Neural progenitor cell (in vitro differentiated cells): ENCODE data around the gene NIN. TPM values are rescaled to one million over a fixed set of nuclear protein-coding genes. Genes with fewer than 3 reads are reported as not detected.

Source experiments
- DNase-seq: peaks from one replicate; pipeline ENCODE4 v3.0.0-alpha.2; 2016; ENCODE audit warnings: low spot score
- H2AFZ ChIP-seq: fragments of 200-600 bp; sonication (generic); replicated peaks from 2 replicates; pipeline ENCODE4 v1.6.1; 2016; ENCODE audit warnings: antibody characterized with exemption
- H3F3A ChIP-seq: fragments of 200-600 bp; sonication (generic); 2 replicates; pipeline ENCODE4 v1.6.1; 2016; ENCODE audit warnings: antibody characterized with exemption, low read depth
- H3K27ac ChIP-seq: fragments of 200-600 bp; sonication (generic); 2 replicates; pipeline ENCODE4 v1.5.1; 2016; ENCODE audit warnings: mild to moderate bottlenecking
- H3K27me3 ChIP-seq: fragments of 200-600 bp; sonication (generic); 2 replicates; pipeline ENCODE4 v1.6.1; 2016; ENCODE audit warnings: mild to moderate bottlenecking, moderate library complexity
- H3K36me3 ChIP-seq: fragments of 200-600 bp; sonication (generic); 2 replicates; pipeline ENCODE4 v1.5.1; 2016
- H3K4me1 ChIP-seq: fragments of 200-600 bp; sonication (generic); 2 replicates; pipeline ENCODE4 v1.6.1; 2016; ENCODE audit warnings: mixed run types
- H3K4me2 ChIP-seq: fragments of 200-600 bp; sonication (generic); 2 replicates; pipeline ENCODE4 v1.6.1; 2016
- H3K4me3 ChIP-seq: fragments of 200-600 bp; sonication (generic); 2 replicates; pipeline ENCODE4 v1.5.1; 2016
- H3K79me2 ChIP-seq: fragments of 200-600 bp; sonication (generic); 2 replicates; pipeline ENCODE4 v1.6.1; 2016; ENCODE audit warnings: low read depth
- H3K9ac ChIP-seq: fragments of 200-600 bp; sonication (generic); 2 replicates; pipeline ENCODE4 v1.6.1; 2016
- H3K9me3 ChIP-seq: fragments of 200-600 bp; sonication (generic); 2 replicates; pipeline ENCODE4 v1.5.1; 2016; ENCODE audit warnings: low read depth
- H4K20me1 ChIP-seq: fragments of 200-600 bp; sonication (generic); 2 replicates; pipeline ENCODE4 v1.6.1; 2016; ENCODE audit warnings: low read depth
- H3K27ac Mint-ChIP-seq: 3 replicates; pipeline ENCODE4 v1.8.0; 2021; ENCODE audit warnings: mixed read lengths
- H3K27me3 Mint-ChIP-seq: 2 replicates; pipeline ENCODE4 v1.8.0; 2022; ENCODE audit warnings: low read depth, mild to moderate bottlenecking, inconsistent platforms, moderate library complexity, mixed read lengths; ENCODE audit not compliant: insufficient read depth
- H3K36me3 Mint-ChIP-seq: 3 replicates; pipeline ENCODE4 v1.8.0; 2021; ENCODE audit warnings: mixed read lengths
- H3K4me1 Mint-ChIP-seq: 3 replicates; pipeline ENCODE4 v1.8.0; 2021; ENCODE audit warnings: mixed read lengths
- H3K4me3 Mint-ChIP-seq: 3 replicates; pipeline ENCODE4 v1.8.0; 2021; ENCODE audit warnings: mild to moderate bottlenecking, moderate library complexity, mixed read lengths
- H3K9me3 Mint-ChIP-seq: 3 replicates; pipeline ENCODE4 v1.8.0; 2020; ENCODE audit warnings: mixed read lengths
- CTCF ChIP-seq: fragments of 200-600 bp; sonication (generic); IDR thresholded peaks from 2 replicates; pipeline ENCODE4 v1.5.1; 2017; ENCODE audit warnings: antibody characterized with exemption, mild to moderate bottlenecking
- EZH2 ChIP-seq: fragments of 200-600 bp; sonication (generic); IDR thresholded peaks from 2 replicates; pipeline ENCODE4 v1.6.1; 2017; ENCODE audit warnings: antibody characterized with exemption, mild to moderate bottlenecking, moderate library complexity
- EZH2phosphoT487 ChIP-seq: fragments of 200-600 bp; sonication (generic); IDR thresholded peaks from 2 replicates; pipeline ENCODE4 v1.6.1; 2017; ENCODE audit warnings: antibody characterized with exemption
- total RNA-seq: library from RNA; depleted of rRNA; stranded (reverse); fragments of >200 nt; gene quantifications from 2 replicates; pipeline ENCODE4 v1.2.3, GENCODE V29; 2015; ENCODE audit warnings: low replicate concordance

NIN gene
- total RNA-seq, 1 donor from 2014 or later: 49.0 TPM

DNA sequence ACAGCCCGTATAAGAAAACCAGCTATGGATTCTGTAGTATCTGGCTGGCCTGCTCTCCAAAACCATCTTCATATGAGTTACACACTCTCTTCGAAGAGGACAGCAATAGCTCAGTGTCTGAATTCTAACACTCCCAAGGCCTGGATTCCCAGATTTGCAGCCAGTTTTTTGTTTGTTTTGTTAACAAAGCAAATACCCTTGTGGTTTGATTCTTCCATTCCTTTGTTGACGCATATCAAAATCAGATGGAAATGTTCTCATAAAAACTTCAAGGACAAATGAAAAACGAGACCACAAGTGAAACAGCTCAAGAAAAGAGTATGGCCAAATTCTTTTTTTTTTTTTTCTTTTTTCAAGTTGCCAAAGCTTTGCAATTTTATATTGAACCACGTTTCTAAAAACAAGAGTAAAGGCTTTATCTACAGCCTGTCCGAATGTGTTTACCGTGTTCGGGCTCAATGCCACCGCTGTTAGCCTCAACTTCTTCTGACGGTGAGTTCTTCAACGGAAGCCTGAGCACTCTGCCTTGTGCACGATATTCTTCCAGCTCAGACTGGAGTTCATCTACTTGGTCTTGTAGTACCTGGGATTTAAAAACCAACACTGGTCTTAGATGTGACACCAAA, 67.5 kb downstream of the NIN start:
- H3K9ac ChIP-seq: no peak overlapping the region

GRCh38 chr14:50762931-50763300, 68.0 kb downstream of the NIN start:
- no peaks in the 10 kb centered on the region for H3K27me3 Mint-ChIP-seq
- Histone ChIP-seq H3K9me3 (no peaks in the 10 kb centered on the region), H3K9ac (no peak overlapping the region), H3K79me2 (no peaks in the 10 kb centered on the region), H3F3A (no peaks in the 10 kb centered on the region), H3K27me3 (no peaks in the 10 kb centered on the region), H4K20me1 (no peaks in the 10 kb centered on the region), H2AFZ (no peak overlapping the region), H3K27ac (no peak overlapping the region), H3K4me1 (no peaks in the 10 kb centered on the region), H3K36me3 (peaks cover 18% of the 10 kb centered on the region), H3K4me3 (no peak overlapping the region), H3K4me2 (no peak overlapping the region)
- no peak overlapping the region for H3K4me3 Mint-ChIP-seq
- no peak for DNase-seq
- peaks cover 59% of the 10 kb centered on the region for H3K36me3 Mint-ChIP-seq
- TF ChIP-seq CTCF (no peak), EZH2 (no peak), EZH2phosphoT487 (no peak)
- no peaks in the 10 kb centered on the region for H3K4me1 Mint-ChIP-seq
- no peak overlapping the region for H3K27ac Mint-ChIP-seq
- H3K9me3 Mint-ChIP-seq: no peaks in the 10 kb centered on the region

More for the DNA sequence above, 67.5 kb downstream of the NIN start:
- H3K36me3 ChIP-seq: peaks cover 18% of the 10 kb centered on the region
- H3K27ac ChIP-seq: no peak overlapping the region
- TF ChIP-seq EZH2phosphoT487 (no peak), CTCF (no peak), EZH2 (no peak)
- H3K4me3 ChIP-seq: no peak overlapping the region
- no peak for DNase-seq
- H3K27ac Mint-ChIP-seq: no peak overlapping the region
- H3K4me1 ChIP-seq: no peaks in the 10 kb centered on the region
- H3K9me3 ChIP-seq: no peaks in the 10 kb centered on the region
- H3K27me3 Mint-ChIP-seq: no peaks in the 10 kb centered on the region
- H3K4me1 Mint-ChIP-seq: no peaks in the 10 kb centered on the region
- peaks cover 64% of the 10 kb centered on the region for H3K36me3 Mint-ChIP-seq
- H3K4me2 ChIP-seq: no peak overlapping the region
- no peaks in the 10 kb centered on the region for H3K27me3 ChIP-seq
- no peak overlapping the region for H2AFZ ChIP-seq
- no peaks in the 10 kb centered on the region for H3K79me2 ChIP-seq
- H3F3A ChIP-seq: no peaks in the 10 kb centered on the region
- no peak overlapping the region for H3K4me3 Mint-ChIP-seq
- no peaks in the 10 kb centered on the region for H4K20me1 ChIP-seq
- no peaks in the 10 kb centered on the region for H3K9me3 Mint-ChIP-seq

DNA sequence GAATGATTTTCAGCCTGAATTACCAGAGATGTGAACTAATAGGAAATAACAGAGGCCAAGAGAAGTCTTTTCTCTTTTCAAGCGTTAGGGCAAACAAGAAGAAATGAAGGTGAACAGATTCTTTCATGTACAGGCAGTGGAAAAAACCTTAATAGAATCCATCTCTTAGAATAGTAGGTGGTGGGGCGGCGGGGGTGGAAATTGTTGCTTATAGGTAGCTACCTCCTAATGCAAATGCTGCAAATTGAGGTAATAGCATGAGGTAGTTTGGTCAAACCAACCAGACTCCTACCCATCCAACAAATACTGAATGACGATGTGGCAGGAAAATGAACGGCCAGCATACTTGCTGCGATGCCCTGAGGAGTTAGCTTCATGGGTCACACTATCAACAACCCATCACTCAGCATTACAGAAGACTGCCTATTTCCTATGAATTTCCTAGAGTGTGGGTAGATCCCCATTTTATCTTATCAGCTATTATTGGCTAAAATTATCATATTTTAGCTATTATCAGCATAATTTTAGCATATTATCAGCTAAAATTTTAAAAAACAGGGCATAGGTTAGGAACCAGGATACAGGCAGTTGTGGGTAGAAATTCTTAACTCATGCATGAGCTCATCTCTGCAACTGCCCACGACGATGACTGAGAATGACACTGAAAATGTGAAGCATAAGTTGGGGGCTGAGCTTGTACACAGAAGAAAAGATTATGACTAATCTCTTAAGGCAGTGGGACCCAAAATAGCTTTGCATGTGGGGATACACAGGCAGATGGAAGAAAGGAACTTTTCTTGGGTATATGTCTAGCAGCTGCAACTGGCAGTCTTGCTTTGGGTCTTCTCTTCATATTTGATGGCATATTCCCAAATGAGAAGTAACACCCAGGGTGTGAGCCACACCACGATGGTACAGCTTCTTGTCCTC, 68.7 kb downstream of the NIN start:
- H3K27me3 Mint-ChIP-seq: no peaks in the 10 kb centered on the region
- Histone ChIP-seq H3K4me3 (no peak overlapping the region), H4K20me1 (no peaks in the 10 kb centered on the region), H3K27ac (no peak overlapping the region), H3K27me3 (no peaks in the 10 kb centered on the region), H3K9me3 (no peaks in the 10 kb centered on the region), H2AFZ (no peak overlapping the region), H3K36me3 (peaks cover 18% of the 10 kb centered on the region), H3K4me1 (no peaks in the 10 kb centered on the region), H3K9ac (no peak overlapping the region), H3F3A (no peaks in the 10 kb centered on the region), H3K4me2 (no peak overlapping the region), H3K79me2 (no peaks in the 10 kb centered on the region)
- H3K9me3 Mint-ChIP-seq: no peaks in the 10 kb centered on the region
- no peaks in the 10 kb centered on the region for H3K4me1 Mint-ChIP-seq
- no peak for TF ChIP-seq EZH2phosphoT487
- no peak for TF ChIP-seq EZH2
- no peak for TF ChIP-seq CTCF
- peaks cover 58% of the 10 kb centered on the region for H3K36me3 Mint-ChIP-seq
- no peak overlapping the region for H3K4me3 Mint-ChIP-seq
- no peak for DNase-seq
- no peak overlapping the region for H3K27ac Mint-ChIP-seq
